Esophagus muscularis mucosa (tissue), 4 donors: Measurements from ENCODE around the gene DUSP16.

Experiments used
- EP300 ChIP-seq: sonication (generic); formaldehyde crosslinking; IDR thresholded peaks from one replicate; pipeline ENCODE4 v1.6.1; 2017; ENCODE audit warnings: antibody characterized with exemption
- POLR2A ChIP-seq: fragments of 450-650 bp; IDR thresholded peaks from one replicate; pipeline ENCODE4 v1.6.1; 2017; ENCODE audit warnings: antibody characterized with exemption, moderate library complexity, mild to moderate bottlenecking, low read depth
- POLR2AphosphoS5 ChIP-seq, 2 donors: sonication (generic); formaldehyde crosslinking; IDR thresholded peaks; one replicate each; pipeline ENCODE4 v1.6.1; 2017; ENCODE audit warnings: antibody characterized with exemption in 2 of 2
- TF ChIP-seq, protein P1 (sequence below), 3 experiments: fragments of 200-600 bp in 2 of 3; fragments of 450-650 bp in 1 of 3; sonication (generic) in 2 of 3; IDR thresholded peaks; one replicate each; pipeline ENCODE4 v1.5.1; 2017 to 2019; ENCODE audit warnings: antibody characterized with exemption in 3 of 3, mild to moderate bottlenecking in 2 of 3, moderate library complexity in 1 of 3

- TF ChIP-seq, protein P1, sequence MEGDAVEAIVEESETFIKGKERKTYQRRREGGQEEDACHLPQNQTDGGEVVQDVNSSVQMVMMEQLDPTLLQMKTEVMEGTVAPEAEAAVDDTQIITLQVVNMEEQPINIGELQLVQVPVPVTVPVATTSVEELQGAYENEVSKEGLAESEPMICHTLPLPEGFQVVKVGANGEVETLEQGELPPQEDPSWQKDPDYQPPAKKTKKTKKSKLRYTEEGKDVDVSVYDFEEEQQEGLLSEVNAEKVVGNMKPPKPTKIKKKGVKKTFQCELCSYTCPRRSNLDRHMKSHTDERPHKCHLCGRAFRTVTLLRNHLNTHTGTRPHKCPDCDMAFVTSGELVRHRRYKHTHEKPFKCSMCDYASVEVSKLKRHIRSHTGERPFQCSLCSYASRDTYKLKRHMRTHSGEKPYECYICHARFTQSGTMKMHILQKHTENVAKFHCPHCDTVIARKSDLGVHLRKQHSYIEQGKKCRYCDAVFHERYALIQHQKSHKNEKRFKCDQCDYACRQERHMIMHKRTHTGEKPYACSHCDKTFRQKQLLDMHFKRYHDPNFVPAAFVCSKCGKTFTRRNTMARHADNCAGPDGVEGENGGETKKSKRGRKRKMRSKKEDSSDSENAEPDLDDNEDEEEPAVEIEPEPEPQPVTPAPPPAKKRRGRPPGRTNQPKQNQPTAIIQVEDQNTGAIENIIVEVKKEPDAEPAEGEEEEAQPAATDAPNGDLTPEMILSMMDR (IDR thresholded peaks at IDR 0.05) = no peak
- TF ChIP-seq POLR2A (no peak), EP300 (no peak), POLR2AphosphoS5 (IDR thresholded peaks at IDR 0.05) (no peak)
Observed at GRCh38 chr12:12538535-12538934, 24.1 kb downstream of the DUSP16 start.
